Panc1 (cell line): ENCODE measurements around the gene OLIG1.

Experiments
- POLR2AphosphoS5 ChIP-seq: IDR thresholded peaks from 2 replicates; pipeline ENCODE4 v1.6.1; 2012; ENCODE audit warnings: mild to moderate bottlenecking, low read depth, low read length, moderate library complexity
- SIN3A ChIP-seq: IDR thresholded peaks from 2 replicates; pipeline ENCODE4 v1.6.1; 2012; ENCODE audit warnings: low read depth, mild to moderate bottlenecking, low read length, moderate library complexity, borderline replicate concordance; ENCODE audit not compliant: insufficient read depth
- TF ChIP-seq, protein P1 (sequence below): fragments of 450-650 bp; IDR thresholded peaks from 2 replicates; pipeline ENCODE4 v1.5.1; 2017; ENCODE audit warnings: mild to moderate bottlenecking
- TF ChIP-seq, protein P2 (sequence below), 2 experiments: IDR thresholded peaks; 2 replicates each; pipeline ENCODE4 v1.6.1; 2011 to 2012; ENCODE audit warnings: low read depth in 2 of 2, control low read depth in 1 of 2, low read length in 1 of 2, mild to moderate bottlenecking in 1 of 2, moderate library complexity in 1 of 2; ENCODE audit not compliant: insufficient read depth in 1 of 2

DNA sequence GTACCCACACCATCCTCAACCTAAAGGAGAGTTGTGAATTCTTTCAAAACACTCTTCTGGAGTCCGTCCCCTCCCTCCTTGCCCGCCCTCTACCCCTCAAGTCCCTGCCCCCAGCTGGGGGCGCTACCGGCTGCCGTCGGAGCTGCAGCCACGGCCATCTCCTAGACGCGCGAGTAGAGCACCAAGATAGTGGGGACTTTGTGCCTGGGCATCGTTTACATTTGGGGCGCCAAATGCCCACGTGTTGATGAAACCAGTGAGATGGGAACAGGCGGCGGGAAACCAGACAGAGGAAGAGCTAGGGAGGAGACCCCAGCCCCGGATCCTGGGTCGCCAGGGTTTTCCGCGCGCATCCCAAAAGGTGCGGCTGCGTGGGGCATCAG is 44.8 kb upstream of the OLIG1 start:
- TF ChIP-seq, protein P1, sequence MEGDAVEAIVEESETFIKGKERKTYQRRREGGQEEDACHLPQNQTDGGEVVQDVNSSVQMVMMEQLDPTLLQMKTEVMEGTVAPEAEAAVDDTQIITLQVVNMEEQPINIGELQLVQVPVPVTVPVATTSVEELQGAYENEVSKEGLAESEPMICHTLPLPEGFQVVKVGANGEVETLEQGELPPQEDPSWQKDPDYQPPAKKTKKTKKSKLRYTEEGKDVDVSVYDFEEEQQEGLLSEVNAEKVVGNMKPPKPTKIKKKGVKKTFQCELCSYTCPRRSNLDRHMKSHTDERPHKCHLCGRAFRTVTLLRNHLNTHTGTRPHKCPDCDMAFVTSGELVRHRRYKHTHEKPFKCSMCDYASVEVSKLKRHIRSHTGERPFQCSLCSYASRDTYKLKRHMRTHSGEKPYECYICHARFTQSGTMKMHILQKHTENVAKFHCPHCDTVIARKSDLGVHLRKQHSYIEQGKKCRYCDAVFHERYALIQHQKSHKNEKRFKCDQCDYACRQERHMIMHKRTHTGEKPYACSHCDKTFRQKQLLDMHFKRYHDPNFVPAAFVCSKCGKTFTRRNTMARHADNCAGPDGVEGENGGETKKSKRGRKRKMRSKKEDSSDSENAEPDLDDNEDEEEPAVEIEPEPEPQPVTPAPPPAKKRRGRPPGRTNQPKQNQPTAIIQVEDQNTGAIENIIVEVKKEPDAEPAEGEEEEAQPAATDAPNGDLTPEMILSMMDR = no peak
- TF ChIP-seq POLR2AphosphoS5 (no peak), SIN3A (no peak)
- TF ChIP-seq, protein P2, sequence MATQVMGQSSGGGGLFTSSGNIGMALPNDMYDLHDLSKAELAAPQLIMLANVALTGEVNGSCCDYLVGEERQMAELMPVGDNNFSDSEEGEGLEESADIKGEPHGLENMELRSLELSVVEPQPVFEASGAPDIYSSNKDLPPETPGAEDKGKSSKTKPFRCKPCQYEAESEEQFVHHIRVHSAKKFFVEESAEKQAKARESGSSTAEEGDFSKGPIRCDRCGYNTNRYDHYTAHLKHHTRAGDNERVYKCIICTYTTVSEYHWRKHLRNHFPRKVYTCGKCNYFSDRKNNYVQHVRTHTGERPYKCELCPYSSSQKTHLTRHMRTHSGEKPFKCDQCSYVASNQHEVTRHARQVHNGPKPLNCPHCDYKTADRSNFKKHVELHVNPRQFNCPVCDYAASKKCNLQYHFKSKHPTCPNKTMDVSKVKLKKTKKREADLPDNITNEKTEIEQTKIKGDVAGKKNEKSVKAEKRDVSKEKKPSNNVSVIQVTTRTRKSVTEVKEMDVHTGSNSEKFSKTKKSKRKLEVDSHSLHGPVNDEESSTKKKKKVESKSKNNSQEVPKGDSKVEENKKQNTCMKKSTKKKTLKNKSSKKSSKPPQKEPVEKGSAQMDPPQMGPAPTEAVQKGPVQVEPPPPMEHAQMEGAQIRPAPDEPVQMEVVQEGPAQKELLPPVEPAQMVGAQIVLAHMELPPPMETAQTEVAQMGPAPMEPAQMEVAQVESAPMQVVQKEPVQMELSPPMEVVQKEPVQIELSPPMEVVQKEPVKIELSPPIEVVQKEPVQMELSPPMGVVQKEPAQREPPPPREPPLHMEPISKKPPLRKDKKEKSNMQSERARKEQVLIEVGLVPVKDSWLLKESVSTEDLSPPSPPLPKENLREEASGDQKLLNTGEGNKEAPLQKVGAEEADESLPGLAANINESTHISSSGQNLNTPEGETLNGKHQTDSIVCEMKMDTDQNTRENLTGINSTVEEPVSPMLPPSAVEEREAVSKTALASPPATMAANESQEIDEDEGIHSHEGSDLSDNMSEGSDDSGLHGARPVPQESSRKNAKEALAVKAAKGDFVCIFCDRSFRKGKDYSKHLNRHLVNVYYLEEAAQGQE (IDR thresholded peaks at IDR 0.05; ENCODE audit: insufficient read depth in 1 of 2, low read depth in 2 of 2, low read length in 1 of 2) = no peak
